Endodermal cell (in vitro differentiated cells): Measurements from ENCODE around the gene PELI2. TPM values are rescaled to one million over a fixed set of nuclear protein-coding genes. Genes with fewer than 3 reads are reported as not detected.

Experiments
- DNase-seq: peaks from one replicate; pipeline ENCODE4 v3.0.0-alpha.2; 2017
- H3K27ac ChIP-seq: 2 replicates; pipeline ENCODE4 v1.5.1; 2013; ENCODE audit warnings: mild to moderate bottlenecking, low read depth, low read length, moderate library complexity
- H3K27me3 ChIP-seq: 2 replicates; pipeline ENCODE4 v1.6.1; 2013; ENCODE audit warnings: mild to moderate bottlenecking, low read length, moderate library complexity; ENCODE audit not compliant: insufficient read depth, control insufficient read depth, poor library complexity, severe bottlenecking
- H3K36me3 ChIP-seq: 2 replicates; pipeline ENCODE4 v1.7.0; 2013; ENCODE audit warnings: mild to moderate bottlenecking, low read length, moderate library complexity; ENCODE audit not compliant: control insufficient read depth, insufficient read depth
- H3K4me1 ChIP-seq: one replicate; pipeline ENCODE4 v1.7.0; 2013; ENCODE audit warnings: low read length; ENCODE audit not compliant: control insufficient read depth, insufficient read depth
- H3K4me3 ChIP-seq: 2 replicates; pipeline ENCODE4 v1.5.1; 2013; ENCODE audit warnings: mild to moderate bottlenecking, low read length, moderate library complexity
- H3K9ac ChIP-seq: 2 replicates; pipeline ENCODE4 v1.6.1; 2013; ENCODE audit warnings: mild to moderate bottlenecking, low read length, moderate library complexity; ENCODE audit not compliant: poor library complexity, severe bottlenecking; ENCODE audit errors: extremely low read depth
- H3K9me3 ChIP-seq: 2 replicates; pipeline ENCODE4 v1.6.1; 2013; ENCODE audit warnings: mild to moderate bottlenecking, low read length, moderate library complexity; ENCODE audit not compliant: control insufficient read depth
- H3K27ac Mint-ChIP-seq: 2 replicates; pipeline ENCODE4 v1.8.0; 2020; ENCODE audit warnings: mixed read lengths
- H3K27me3 Mint-ChIP-seq: 2 replicates; pipeline ENCODE4 v1.8.0; 2021; ENCODE audit warnings: mild to moderate bottlenecking, mixed read lengths; ENCODE audit not compliant: insufficient read depth
- H3K36me3 Mint-ChIP-seq: 2 replicates; pipeline ENCODE4 v1.8.0; 2020; ENCODE audit warnings: low read depth, mixed read lengths
- H3K4me1 Mint-ChIP-seq: 2 replicates; pipeline ENCODE4 v1.8.0; 2020; ENCODE audit warnings: mixed read lengths
- H3K4me3 Mint-ChIP-seq: 2 replicates; pipeline ENCODE4 v1.8.0; 2020; ENCODE audit warnings: mild to moderate bottlenecking, moderate library complexity, mixed read lengths
- H3K9me3 Mint-ChIP-seq: 2 replicates; pipeline ENCODE4 v1.8.0; 2020; ENCODE audit warnings: mild to moderate bottlenecking, mixed read lengths
- CTCF ChIP-seq: fragments of 200-600 bp; sonication (generic); conservative IDR thresholded peaks from 2 replicates; pipeline ENCODE4 v1.5.0; 2021; ENCODE audit warnings: antibody characterized with exemption, mild to moderate bottlenecking
- WGBS, 2 experiments: methylation state at CpG; one replicate each; pipeline versions ENCODE4 v1.1.5 to v1.1.7; 2013; ENCODE audit warnings: missing lambda C conversion rate in 2 of 2, mixed read lengths in 1 of 2; ENCODE audit not compliant: insufficient coverage in 1 of 2, insufficient read length in 1 of 2; 5-methylcytosine and 5-hydroxymethylcytosine counted together
- total RNA-seq, 2 donors: library from RNA; stranded (reverse); fragmentation: NEBNext Ultra II Directional in 1 of 2; extraction: Animal tissue kit (Norgen Biotek cat#: 25700) in 1 of 2; gene quantifications; 2 replicates in 1 of 2; 3 replicates in 1 of 2; pipeline ENCODE4 v1.2.1, GENCODE V29; 2021

Gene PELI2
- total RNA-seq, 2 donors from 2014 or later: 5.9 to 8.1 TPM

- Histone ChIP-seq H3K9ac (no peak overlapping the region), H3K27ac (no peak overlapping the region), H3K4me3 (no peak overlapping the region), H3K36me3 (no peaks in the 10 kb centered on the region), H3K27me3 (no peaks in the 10 kb centered on the region), H3K4me1 (no peaks in the 10 kb centered on the region), H3K9me3 (peaks cover 11% of the 10 kb centered on the region)
- Mint-ChIP-seq H3K9me3 (peaks cover 20% of the 10 kb centered on the region), H3K36me3 (peaks cover 4% of the 10 kb centered on the region), H3K4me3 (no peak overlapping the region), H3K27me3 (peaks cover 4% of the 10 kb centered on the region), H3K27ac (no peak overlapping the region), H3K4me1 (no peaks in the 10 kb centered on the region)
- no peak for DNase-seq
- WGBS, 2 experiments: 84 to 100% methylated on average over 2 to 6 of the region's 6 CpGs
- TF ChIP-seq CTCF: no peak
Observed at GRCh38 chr14:56273951-56274350, 155.7 kb downstream of the PELI2 start.

DNA sequence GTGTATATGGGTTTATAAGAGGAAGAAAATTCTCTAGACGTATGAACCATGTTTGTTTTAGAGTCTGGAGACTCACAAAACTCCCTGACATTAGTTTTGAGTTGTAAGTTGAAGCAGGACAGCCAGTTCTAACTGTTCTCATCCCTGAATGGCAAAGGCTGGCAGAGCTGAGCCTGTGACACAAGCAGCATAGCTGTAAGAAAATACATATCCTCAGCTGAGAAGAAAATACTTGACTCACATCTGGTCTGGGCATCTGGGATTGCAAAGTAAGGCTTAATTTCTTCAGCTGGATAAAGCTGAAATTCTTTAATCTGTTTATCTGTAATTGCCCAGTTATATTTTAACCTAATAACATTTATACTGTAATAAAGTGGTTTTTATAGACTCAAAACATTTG, 156.3 kb downstream of the PELI2 start:
- no peaks in the 10 kb centered on the region for H3K4me1 ChIP-seq

DNA sequence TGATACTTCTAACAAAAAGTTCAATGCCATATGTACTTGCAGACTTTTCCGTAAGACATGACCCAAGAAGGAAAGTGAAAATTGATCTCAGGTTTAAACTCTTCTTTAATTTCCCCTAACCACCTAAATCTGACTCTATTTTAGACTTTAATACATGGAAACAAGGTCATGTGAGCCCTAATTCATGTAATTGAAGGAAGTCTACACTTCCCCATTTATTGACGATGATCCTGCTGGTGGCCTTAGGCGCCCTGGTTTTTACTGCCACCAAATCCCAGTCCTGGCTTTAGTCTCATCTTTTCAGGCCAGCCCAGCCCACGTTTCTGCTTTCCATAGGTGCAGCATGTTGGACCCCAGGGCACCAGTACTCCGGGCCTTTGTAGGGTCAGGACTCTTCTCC, 157.9 kb downstream of the PELI2 start:
- Histone ChIP-seq H3K36me3 (no peaks in the 10 kb centered on the region), H3K27ac (no peak overlapping the region), H3K4me3 (no peak overlapping the region), H3K9ac (no peak overlapping the region), H3K27me3 (no peaks in the 10 kb centered on the region), H3K9me3 (peaks cover 11% of the 10 kb centered on the region), H3K4me1 (no peaks in the 10 kb centered on the region)
- WGBS, 2 experiments: 91 to 94% methylated on average over 4 to 5 of the region's 5 CpGs
- no peak for DNase-seq
- H3K27me3 Mint-ChIP-seq: no peaks in the 10 kb centered on the region
- H3K4me3 Mint-ChIP-seq: no peak overlapping the region
- peaks cover 20% of the 10 kb centered on the region for H3K9me3 Mint-ChIP-seq
- no peak overlapping the region for H3K27ac Mint-ChIP-seq
- peaks cover 4% of the 10 kb centered on the region for H3K36me3 Mint-ChIP-seq
- no peak for TF ChIP-seq CTCF
- no peaks in the 10 kb centered on the region for H3K4me1 Mint-ChIP-seq

More for the DNA sequence above, 156.3 kb downstream of the PELI2 start:
- Histone ChIP-seq H3K4me3 (no peak overlapping the region), H3K27me3 (no peaks in the 10 kb centered on the region), H3K9me3 (peaks cover 11% of the 10 kb centered on the region), H3K9ac (no peak overlapping the region), H3K27ac (no peak overlapping the region), H3K36me3 (no peaks in the 10 kb centered on the region)
- H3K27ac Mint-ChIP-seq: no peak overlapping the region
- H3K36me3 Mint-ChIP-seq: peaks cover 4% of the 10 kb centered on the region
- WGBS, 2 experiments: 86 to 95% methylated on average over 1 of the region's 1 CpG
- no peaks in the 10 kb centered on the region for H3K4me1 Mint-ChIP-seq
- DNase-seq: no peak
- no peak overlapping the region for H3K4me3 Mint-ChIP-seq
- H3K9me3 Mint-ChIP-seq: peaks cover 20% of the 10 kb centered on the region
- peaks cover 4% of the 10 kb centered on the region for H3K27me3 Mint-ChIP-seq
- no peak for TF ChIP-seq CTCF
